Measurements from ENCODE around the gene LIN37. TPM values are rescaled to one million over a fixed set of nuclear protein-coding genes. Genes with fewer than 3 reads are reported as not detected.

The LIN37 gene
- polyA plus RNA-seq, 1 donor (not counting 4 experiments of a cell fraction or from before 2014, with no cell fraction given) = 6.7 TPM

- no peaks in the 10 kb centered on the region for H3K9me3 ChIP-seq (ENCODE audit: control insufficient read depth, low read depth, low read length)
- no peak overlapping the region for H3K9ac ChIP-seq (ENCODE audit: control insufficient read depth, extremely low read depth, insufficient read depth, low read length)
- no peak overlapping the region for H2AFZ ChIP-seq (ENCODE audit: control insufficient read depth, low read length)
- no peaks in the 10 kb centered on the region for H4K20me1 ChIP-seq (ENCODE audit: control insufficient read depth, extremely low read depth, insufficient read depth, low read length)
- DNase-seq (ENCODE audit: low read depth, low spot score) = no peak
- H3K27me3 ChIP-seq (ENCODE audit: control insufficient read depth, extremely low read depth, insufficient read depth, low read length) = no peaks in the 10 kb centered on the region
- H3K4me2 ChIP-seq (ENCODE audit: control insufficient read depth, extremely low read depth, insufficient read depth, low read depth, low read length) = no peak overlapping the region
- FAIRE-seq = no peak
- no peaks in the 10 kb centered on the region for H3K79me2 ChIP-seq (ENCODE audit: control insufficient read depth, insufficient read depth, low read length)
- H3K36me3 ChIP-seq (ENCODE audit: control insufficient read depth in 2 of 2, extremely low read depth in 1 of 2, insufficient read depth in 2 of 2, low read length in 2 of 2) = no peaks in the 10 kb centered on the region
- dilution Hi-C loops (cut with MboI; ENCODE audit: extremely low pct_ligation_motif_present, low sequenced_read_pairs) = no loop called here
- TF ChIP-seq EZH2 (IDR thresholded peaks at IDR 0.05; ENCODE audit: low read length) = no peak
- peaks cover under 1% of the 10 kb centered on the region for H3K4me1 ChIP-seq (ENCODE audit: control insufficient read depth, extremely low read depth, insufficient read depth, low read length)
- H3K27ac ChIP-seq (ENCODE audit: control insufficient read depth, insufficient read depth, low read length) = no peak overlapping the region
- no peak overlapping the region for H3K4me3 ChIP-seq (ENCODE audit: control insufficient read depth in 2 of 3, extremely low read depth in 1 of 3, insufficient read depth in 2 of 3, low read depth in 1 of 3, low read length in 3 of 3)
- no peaks in the 10 kb centered on the region for H3K9me1 ChIP-seq (ENCODE audit: control insufficient read depth, extremely low read depth, insufficient read depth, low read length)
Observed at GRCh38 chr19:35780058-35780457, 31.7 kb downstream of the LIN37 start.

GRCh38 chr19:35780717-35781116 lies 32.3 kb downstream of the LIN37 start:
- DNase-seq (ENCODE audit: low read depth, low spot score) (no peak), FAIRE-seq (no peak)
- Histone ChIP-seq H3K27me3 (ENCODE audit: control insufficient read depth, extremely low read depth, insufficient read depth, low read length) (no peaks in the 10 kb centered on the region), H3K4me2 (ENCODE audit: control insufficient read depth, extremely low read depth, insufficient read depth, low read depth, low read length) (no peak overlapping the region), H3K79me2 (ENCODE audit: control insufficient read depth, insufficient read depth, low read length) (no peaks in the 10 kb centered on the region), H3K27ac (ENCODE audit: control insufficient read depth, insufficient read depth, low read length) (no peak overlapping the region), H3K4me3 (ENCODE audit: control insufficient read depth in 2 of 3, extremely low read depth in 1 of 3, insufficient read depth in 2 of 3, low read depth in 1 of 3, low read length in 3 of 3) (no peak overlapping the region), H3K4me1 (ENCODE audit: control insufficient read depth, extremely low read depth, insufficient read depth, low read length) (no peaks in the 10 kb centered on the region), H3K9me3 (ENCODE audit: control insufficient read depth, low read depth, low read length) (no peaks in the 10 kb centered on the region), H3K9me1 (ENCODE audit: control insufficient read depth, extremely low read depth, insufficient read depth, low read length) (no peaks in the 10 kb centered on the region), H4K20me1 (ENCODE audit: control insufficient read depth, extremely low read depth, insufficient read depth, low read length) (no peaks in the 10 kb centered on the region), H3K9ac (ENCODE audit: control insufficient read depth, extremely low read depth, insufficient read depth, low read length) (no peak overlapping the region), H3K36me3 (ENCODE audit: control insufficient read depth in 2 of 2, extremely low read depth in 1 of 2, insufficient read depth in 2 of 2, low read length in 2 of 2) (no peaks in the 10 kb centered on the region), H2AFZ (ENCODE audit: control insufficient read depth, low read length) (no peak overlapping the region)
- dilution Hi-C loops (cut with MboI; ENCODE audit: extremely low pct_ligation_motif_present, low sequenced_read_pairs) = no loop called here
- no peak for TF ChIP-seq EZH2 (IDR thresholded peaks at IDR 0.05; ENCODE audit: low read length)

- FAIRE-seq = no peak
- TF ChIP-seq EZH2 (IDR thresholded peaks at IDR 0.05; ENCODE audit: low read length) (no peak), CTCF (optimal IDR thresholded peaks at IDR 0.05 in 1 of 3, IDR thresholded peaks at IDR 0.05 in 1 of 3, conservative IDR thresholded peaks at IDR 0.05 in 1 of 3; ENCODE audit: extremely low read depth in 1 of 3, insufficient read depth in 2 of 3, low read length in 3 of 3) (no peak)
Observed at GRCh38 chr19:35781650-35782049, 33.3 kb downstream of the LIN37 start.

More at GRCh38 chr19:35781650-35782049, 33.3 kb downstream of the LIN37 start:
- Histone ChIP-seq H3K4me2 (ENCODE audit: control insufficient read depth, extremely low read depth, insufficient read depth, low read depth, low read length) (no peak overlapping the region), H3K79me2 (ENCODE audit: control insufficient read depth, insufficient read depth, low read length) (no peaks in the 10 kb centered on the region), H3K27me3 (ENCODE audit: control insufficient read depth, extremely low read depth, insufficient read depth, low read length) (no peaks in the 10 kb centered on the region), H3K9ac (ENCODE audit: control insufficient read depth, extremely low read depth, insufficient read depth, low read length) (no peak overlapping the region), H3K4me1 (ENCODE audit: control insufficient read depth, extremely low read depth, insufficient read depth, low read length) (no peaks in the 10 kb centered on the region), H3K36me3 (ENCODE audit: control insufficient read depth in 2 of 2, extremely low read depth in 1 of 2, insufficient read depth in 2 of 2, low read length in 2 of 2) (no peaks in the 10 kb centered on the region), H3K9me1 (ENCODE audit: control insufficient read depth, extremely low read depth, insufficient read depth, low read length) (no peaks in the 10 kb centered on the region), H4K20me1 (ENCODE audit: control insufficient read depth, extremely low read depth, insufficient read depth, low read length) (no peaks in the 10 kb centered on the region), H3K9me3 (ENCODE audit: control insufficient read depth, low read depth, low read length) (no peaks in the 10 kb centered on the region), H3K4me3 (ENCODE audit: control insufficient read depth in 2 of 3, extremely low read depth in 1 of 3, insufficient read depth in 2 of 3, low read depth in 1 of 3, low read length in 3 of 3) (no peak overlapping the region), H2AFZ (ENCODE audit: control insufficient read depth, low read length) (no peak overlapping the region), H3K27ac (ENCODE audit: control insufficient read depth, insufficient read depth, low read length) (no peak overlapping the region)
- dilution Hi-C loops (cut with MboI; ENCODE audit: extremely low pct_ligation_motif_present, low sequenced_read_pairs) = no loop called here
- no peak for DNase-seq (ENCODE audit: low read depth, low spot score)
